Activated effector memory CD4-positive, alpha-beta T cell treated with Interleukin-2 at 50 U/mL for 16 hours (primary cell): Measurements from ENCODE around the gene ZNF780B.

ENCODE experiments used
- DNase-seq: peaks from one replicate; pipeline ENCODE4 v3.0.0-alpha.2; 2020

ZNF780B gene

DNA sequence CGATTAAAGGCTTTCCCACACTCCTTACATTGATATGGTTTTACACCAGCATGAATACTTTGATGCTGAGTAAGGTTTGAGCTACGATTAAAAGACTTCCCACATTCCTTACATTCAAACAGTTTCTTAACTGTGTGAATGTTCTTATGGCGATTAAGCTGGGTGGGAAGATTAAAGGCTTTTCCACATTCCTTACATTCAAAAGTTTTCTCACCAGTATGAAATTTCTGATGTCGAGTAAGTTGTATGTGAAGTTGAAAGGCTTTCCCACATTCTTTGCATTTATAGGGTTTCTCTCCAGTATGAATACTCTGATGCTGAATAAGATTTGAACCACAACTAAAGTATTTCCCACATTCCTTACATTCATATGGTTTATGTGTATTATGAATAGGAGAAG lies 20.0 kb downstream of the ZNF780B start:
- no peak for DNase-seq

- DNase-seq: no peak
Observed at GRCh38 chr19:40033989-40034560, 22.0 kb downstream of the ZNF780B start.

DNA sequence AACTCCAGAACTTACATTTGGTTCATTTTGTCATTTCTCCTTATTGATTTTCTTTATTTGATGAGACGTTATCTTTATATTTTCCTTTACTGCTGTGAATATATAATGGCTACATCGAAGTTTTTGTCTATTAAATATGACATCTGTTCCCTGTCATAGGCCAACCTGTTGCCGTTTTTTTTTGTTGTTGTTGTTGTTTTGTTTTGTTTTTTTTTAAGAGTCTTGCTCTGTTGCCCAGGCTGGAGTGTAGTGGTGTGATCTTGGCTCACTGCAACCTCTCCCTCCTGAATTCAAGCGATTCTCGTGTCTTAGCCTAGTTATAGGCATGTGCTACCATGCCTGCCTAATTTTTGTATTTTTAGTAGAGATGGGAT lies 29.4 kb downstream of the ZNF780B start:
- DNase-seq: no peak

DNA sequence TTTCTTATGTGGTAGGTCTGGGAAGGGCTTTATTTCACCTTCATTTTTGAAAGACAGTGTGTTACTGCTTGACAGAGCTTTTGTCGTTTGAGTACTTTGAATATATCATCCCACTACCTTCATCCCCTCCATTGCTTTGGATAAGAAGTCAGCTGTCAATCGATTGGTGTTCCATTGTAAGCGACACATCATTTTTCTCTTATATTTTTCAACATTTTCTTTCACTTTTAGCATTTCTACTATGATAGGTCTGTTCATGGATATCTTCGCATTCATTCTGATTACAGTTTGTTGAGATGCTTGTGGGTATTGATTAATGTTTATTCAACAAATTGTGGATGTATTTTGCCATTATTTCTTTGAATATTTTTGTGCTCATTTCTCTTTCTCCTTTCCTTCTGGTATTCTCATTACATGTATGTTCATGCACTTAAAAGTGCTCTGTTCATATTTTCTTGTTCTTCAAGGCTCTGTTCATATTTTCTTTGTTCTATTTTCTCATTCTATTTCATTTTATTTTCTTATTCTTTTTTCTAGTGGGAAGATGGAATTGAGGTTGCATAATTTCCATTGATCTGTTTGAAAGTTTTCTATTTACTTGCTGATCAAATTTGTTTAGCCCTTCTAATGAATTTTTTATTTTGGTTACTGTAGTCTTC lies 30.0 kb downstream of the ZNF780B start:
- DNase-seq: no peak

DNA sequence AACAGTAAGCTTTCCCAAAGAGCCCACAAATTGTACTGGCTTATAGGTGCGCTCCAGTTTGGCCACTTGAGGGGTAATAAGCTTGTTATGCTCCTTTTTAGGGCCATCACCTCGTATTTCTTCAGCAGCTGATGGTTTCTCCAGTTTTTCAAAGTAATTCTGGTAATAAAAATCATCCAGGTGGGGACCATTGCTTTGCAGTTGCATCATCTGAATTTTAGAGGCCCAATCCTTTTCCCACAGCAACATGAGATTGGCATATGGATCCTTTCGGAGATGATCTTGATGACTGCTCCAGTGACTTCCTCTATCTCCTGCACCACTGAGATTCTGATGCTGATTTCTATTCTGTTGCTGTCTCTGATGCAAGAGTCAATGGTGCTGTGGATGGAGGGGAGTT lies 32.1 kb downstream of the ZNF780B start:
- DNase-seq: no peak

DNA sequence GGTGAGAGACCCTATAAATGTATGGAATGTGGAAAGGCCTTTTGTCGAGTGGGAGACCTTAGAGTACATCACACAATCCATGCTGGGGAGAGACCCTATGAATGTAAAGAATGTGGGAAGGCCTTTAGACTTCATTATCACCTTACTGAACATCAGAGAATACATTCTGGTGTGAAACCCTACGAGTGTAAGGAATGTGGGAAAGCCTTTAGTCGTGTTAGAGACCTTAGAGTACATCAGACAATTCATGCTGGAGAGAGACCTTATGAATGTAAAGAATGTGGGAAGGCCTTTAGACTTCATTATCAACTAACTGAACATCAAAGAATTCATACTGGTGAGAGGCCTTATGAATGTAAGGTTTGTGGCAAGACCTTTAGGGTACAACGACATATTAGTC lies 42.0 kb downstream of the ZNF780B start:
- DNase-seq: no peak

DNA sequence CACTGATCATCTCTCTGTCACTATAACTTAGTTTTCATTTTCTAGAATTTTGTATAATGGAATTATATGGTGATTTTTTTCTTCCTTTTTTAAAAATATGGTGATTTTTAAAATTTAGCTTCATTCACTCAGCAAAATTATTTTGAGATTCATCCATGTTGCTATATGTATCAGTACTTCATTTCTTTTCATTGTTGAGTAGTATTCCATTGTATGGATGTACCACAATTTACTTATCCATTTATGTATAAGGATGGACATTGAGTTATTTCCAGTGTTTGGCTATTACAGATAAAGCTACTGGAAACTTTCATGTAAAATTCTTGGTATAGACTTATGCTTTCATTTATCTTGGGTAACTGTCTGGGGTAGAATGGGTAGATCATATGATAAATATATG lies 46.4 kb downstream of the ZNF780B start:
- no peak for DNase-seq

DNA sequence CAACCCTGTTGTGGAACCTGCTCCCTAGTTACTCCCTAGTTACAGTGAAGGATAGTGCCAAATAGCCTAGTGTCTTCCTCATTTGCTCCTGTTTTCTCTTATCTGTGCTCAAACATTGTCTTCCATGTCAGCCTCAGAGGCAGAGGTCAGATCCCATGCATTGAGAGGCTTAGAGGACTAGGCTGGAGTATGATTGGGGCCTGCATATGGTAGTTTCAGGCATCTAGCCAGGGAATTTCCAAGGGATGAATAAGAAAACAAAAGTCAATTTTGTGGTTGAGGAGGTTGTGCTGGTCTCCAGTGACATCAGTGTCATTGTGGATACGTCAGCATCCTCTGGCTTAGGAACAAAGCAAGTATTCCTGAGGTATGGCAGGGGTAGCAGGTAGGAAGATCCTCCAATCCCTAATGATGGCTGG lies 49.7 kb downstream of the ZNF780B start:
- DNase-seq: no peak

- no peak for DNase-seq
Observed at GRCh38 chr19:40005691-40006272, 50.2 kb downstream of the ZNF780B start.

DNA sequence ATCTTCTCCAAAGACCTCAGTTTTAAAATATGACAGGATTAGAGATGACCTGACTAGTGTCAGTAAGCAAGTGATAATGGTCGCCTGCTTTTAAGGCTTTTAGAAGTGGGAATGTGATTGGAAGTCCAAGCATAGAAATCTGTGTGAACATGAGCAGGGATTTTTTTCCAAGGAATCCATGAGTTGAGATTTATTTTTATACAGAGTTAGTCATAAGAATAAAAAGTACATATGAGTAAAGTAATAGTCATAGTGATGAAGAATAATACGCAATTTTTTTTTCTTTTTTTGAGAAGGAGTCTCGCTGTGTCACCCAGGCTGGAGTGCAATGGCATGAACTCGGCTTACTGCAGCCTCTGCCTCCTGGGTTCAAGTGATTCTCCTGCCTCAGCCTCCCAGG lies 57.5 kb downstream of the ZNF780B start:
- no peak for DNase-seq

- no peak for DNase-seq
Observed at GRCh38 chr19:39997638-39998216, 58.3 kb downstream of the ZNF780B start.

- DNase-seq: peak; percentile 88
Observed at GRCh38 chr19:39996811-39997637, 59.0 kb downstream of the ZNF780B start, which contains the start of gene ZNF546. TSS of gene ZNF546 (plus strand) at chr19:39997060. CDS start at chr19:39998327, 1,267 bp downstream.

GRCh38 chr19:39996218-39996810 lies 59.7 kb downstream of the ZNF780B start:
- no peak for DNase-seq

- DNase-seq: no peak
Observed at GRCh38 chr19:39995794-39996193, 60.2 kb downstream of the ZNF780B start.

DNA sequence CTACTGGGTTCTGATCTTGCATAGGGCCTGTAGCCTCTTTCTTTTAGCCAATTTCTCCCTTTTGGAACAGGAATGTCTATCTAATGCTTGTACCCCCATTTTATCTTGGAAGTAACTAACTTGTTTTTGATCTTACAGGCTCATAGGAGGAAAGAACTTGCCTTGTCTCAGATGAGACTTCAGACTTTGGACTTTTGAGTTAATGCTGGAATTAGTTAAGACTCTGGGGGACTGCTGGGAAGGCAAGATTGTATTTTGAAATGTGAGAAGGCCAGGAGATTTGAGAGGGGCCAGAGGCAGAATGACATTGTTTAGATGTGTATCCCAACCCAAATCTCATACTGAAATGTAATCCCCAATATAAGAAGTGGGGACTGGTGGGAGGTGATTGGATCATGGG lies 61.7 kb downstream of the ZNF780B start:
- no peak for DNase-seq

GRCh38 chr19:39993605-39994004 lies 62.4 kb downstream of the ZNF780B start:
- DNase-seq: no peak

GRCh38 chr19:39987596-39987995 lies 68.4 kb downstream of the ZNF780B start:
- no peak for DNase-seq

DNA sequence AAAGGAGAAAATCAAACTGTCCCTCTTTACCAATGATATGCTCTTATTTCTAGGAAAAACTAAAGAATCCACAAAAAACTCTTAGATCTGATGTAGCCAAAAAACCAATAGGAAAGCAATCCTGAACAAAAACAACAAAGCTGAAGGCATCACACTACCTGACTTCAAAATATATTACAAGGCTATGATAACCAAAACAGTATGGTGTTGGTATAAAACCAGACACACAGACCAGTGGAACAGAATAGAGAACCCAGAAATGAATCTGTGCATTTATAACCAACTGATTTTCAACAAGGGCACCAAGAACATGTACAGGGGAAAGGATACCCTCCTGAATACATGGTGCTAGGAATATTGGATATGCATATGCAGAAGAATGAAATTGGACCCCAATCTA lies 68.9 kb downstream of the ZNF780B start:
- no peak for DNase-seq

GRCh38 chr19:39986643-39987042 lies 69.4 kb downstream of the ZNF780B start:
- no peak for DNase-seq

DNA sequence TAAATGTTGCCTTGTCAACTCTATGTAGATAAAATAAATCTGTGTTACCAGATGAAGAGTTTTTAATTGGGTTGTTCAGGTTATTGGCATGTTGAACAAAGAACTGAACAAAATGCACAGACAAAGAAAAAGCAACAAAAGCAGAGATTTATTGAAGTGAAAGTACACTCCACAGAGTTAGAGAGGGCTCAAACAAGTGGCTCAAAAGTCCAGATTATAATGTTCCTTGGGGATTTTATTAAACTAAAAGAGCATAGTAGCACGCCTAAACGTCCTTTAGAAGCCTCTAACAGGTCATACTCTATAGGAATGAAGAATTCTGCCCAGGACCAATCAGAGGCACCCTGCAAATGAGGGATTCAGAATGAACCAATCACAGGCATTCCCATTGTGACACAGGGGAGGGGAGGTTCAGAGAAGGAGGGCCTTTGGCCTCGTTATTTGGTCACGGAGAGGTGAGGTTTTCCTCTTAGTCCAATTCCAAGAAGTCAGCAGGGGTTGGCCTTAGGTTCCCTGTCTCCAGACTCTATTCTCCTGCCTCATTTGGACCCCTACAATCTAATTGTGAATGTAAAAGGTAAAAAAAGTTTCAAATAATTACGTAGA lies 72.2 kb downstream of the ZNF780B start:
- DNase-seq: no peak

DNA sequence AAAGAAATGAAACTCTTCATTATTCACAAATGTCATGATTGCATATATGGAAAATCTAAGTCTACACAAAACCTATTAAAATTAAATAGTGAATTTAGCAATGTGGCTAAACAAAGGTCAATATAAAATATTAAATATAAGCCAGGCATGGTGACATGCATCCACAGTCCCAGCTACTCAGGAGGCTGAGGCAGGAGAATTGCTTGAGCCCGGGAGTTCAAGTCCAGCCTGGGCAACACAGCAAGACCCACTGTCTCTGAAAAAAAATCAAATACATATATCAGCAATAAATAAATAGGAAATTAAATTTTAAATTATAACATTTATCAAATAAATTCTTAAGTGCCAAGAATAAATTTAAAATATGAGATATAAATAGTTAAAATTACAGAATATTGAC lies 73.1 kb downstream of the ZNF780B start:
- no peak for DNase-seq
